Fibroblast of peridontal ligament (primary cell): ENCODE measurements around the gene RPS19BP1.

Experiments used
- DNase-seq: peaks from one replicate; pipeline ENCODE4 v3.0.0-alpha.2; 2010; ENCODE audit errors: extremely low read depth

RPS19BP1 gene

GRCh38 chr22:39490966-39491680, 41.4 kb downstream of the RPS19BP1 start:
- no peak for DNase-seq

DNA sequence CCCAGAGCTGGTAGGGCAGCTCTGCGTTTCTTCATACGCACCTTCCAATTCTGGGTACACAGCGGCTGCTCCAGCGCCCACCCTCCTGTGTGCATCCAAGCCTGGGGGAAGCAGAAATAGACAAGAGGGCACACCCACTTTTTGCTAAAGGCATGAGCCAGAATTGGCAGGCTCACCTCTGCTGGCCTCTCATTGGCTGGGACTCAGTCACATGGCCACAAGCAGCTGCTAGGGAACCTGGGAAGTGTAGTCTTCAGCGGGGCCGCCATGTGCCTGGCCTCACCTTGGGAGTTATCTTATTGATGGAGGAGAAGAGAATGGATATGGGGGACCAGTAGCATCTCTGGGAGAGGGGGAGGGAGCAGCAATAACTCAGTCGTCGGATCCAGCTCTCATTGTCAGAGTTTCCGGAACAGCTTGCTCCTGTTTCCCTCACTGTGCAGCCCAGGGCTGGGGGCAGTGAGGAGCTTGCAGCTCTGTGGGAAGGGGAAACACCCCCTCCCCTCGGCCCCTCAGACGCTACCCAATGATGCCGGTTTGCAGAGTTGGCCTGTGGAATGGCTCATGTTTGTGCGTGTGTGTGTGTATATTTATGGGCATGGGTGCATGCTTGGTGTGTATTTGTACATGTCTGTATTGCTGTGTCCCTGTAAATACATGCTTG, 42.3 kb downstream of the RPS19BP1 start:
- peak; percentile 57 for DNase-seq

GRCh38 chr22:39489094-39490068, 43.2 kb downstream of the RPS19BP1 start:
- DNase-seq: no peak

- DNase-seq: no peak
These were observed 43.9 kb downstream of the RPS19BP1 start for GRCh38 chr22:39488563-39489083.

GRCh38 chr22:39487826-39488520, 44.6 kb downstream of the RPS19BP1 start:
- DNase-seq: no peak

DNA sequence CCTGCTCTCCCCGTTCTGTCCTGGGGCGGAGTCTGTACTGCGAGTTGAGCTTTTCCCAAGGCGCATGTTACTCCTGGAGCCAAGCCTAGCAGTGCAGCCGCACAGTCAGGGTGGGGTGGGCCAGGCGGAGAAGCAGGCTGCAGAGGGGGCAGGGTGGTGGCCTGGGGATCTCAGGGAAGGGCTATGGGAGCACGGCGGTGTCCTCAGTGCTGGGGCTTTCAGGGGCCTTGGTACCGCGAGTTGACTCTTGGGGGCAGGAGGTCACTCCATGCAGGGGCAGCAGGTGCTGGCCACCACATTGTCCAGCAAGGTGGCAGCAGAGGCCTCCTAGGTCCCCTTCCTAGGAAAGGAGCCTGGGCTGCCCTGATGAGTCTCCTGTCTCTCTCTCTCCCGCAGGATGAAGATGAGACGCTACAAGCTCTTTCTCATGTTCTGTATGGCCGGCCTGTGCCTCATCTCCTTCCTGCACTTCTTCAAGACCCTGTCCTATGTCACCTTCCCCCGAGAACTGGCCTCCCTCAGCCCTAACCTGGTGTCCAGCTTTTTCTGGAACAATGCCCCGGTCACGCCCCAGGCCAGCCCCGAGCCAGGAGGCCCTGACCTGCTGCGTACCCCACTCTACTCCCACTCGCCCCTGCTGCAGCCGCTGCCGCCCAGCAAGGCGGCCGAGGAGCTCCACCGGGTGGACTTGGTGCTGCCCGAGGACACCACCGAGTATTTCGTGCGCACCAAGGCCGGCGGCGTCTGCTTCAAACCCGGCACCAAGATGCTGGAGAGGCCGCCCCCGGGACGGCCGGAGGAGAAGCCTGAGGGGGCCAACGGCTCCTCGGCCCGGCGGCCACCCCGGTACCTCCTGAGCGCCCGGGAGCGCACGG, 45.4 kb downstream of the RPS19BP1 start:
- DNase-seq: no peak

- DNase-seq: no peak
These were observed 49.8 kb downstream of the RPS19BP1 start for GRCh38 chr22:39482768-39483167.

GRCh38 chr22:39481595-39481994, 51.0 kb downstream of the RPS19BP1 start:
- DNase-seq: no peak

- no peak for DNase-seq
These were observed 51.5 kb downstream of the RPS19BP1 start for GRCh38 chr22:39481054-39481453.

GRCh38 chr22:39480557-39480956, 52.0 kb downstream of the RPS19BP1 start:
- no peak for DNase-seq

DNA sequence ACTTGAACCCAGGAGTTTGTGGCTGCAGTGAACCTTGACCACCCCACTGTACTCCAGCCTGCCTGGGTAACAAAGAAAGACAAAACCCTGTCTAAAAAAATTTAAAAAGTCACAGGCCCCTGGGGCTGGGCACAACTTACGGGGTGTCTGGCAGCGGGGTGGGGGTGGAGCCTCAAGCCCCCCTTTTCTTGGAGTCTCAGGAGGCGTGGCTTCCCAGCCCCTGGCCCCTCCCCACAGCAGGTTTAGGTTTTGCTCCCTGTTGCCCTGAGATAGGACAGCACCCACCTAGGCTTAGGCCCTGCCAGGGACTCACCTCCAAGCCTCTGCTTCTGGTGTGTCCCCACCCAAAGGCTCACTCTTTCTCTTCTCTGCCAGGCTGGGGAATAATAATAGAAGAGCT, 53.3 kb downstream of the RPS19BP1 start:
- DNase-seq: no peak
